Activated CD4-positive, alpha-beta T cell treated with anti-CD3 and anti-CD28 coated beads for 36 hours (primary cell): ENCODE results near the gene DHCR7. TPM values are rescaled to one million over a fixed set of nuclear protein-coding genes. Genes with fewer than 3 reads are reported as not detected.

Experiments used
- ATAC-seq: fragments of 200-7000 bp; cut with Tn5 transposase; one replicate; pipeline ENCODE4 v1.10.0; 2021; ENCODE audit warnings: mild to moderate bottlenecking, moderate library complexity
- CTCF ChIA-PET: fragments of 350-600 bp; sonication (Branson Sonifier 250); formaldehyde crosslinking; loops from one replicate; lab custom pipeline; 2021; ENCODE audit warnings: antibody characterized with exemption; lab: Charles Lee
- POLR2A ChIA-PET: fragments of 350-600 bp; sonication (Branson Sonifier 250); formaldehyde crosslinking; loops from one replicate; lab custom pipeline; 2021; ENCODE audit warnings: antibody characterized with exemption, inconsistent platforms; lab: Charles Lee
- DNase-seq: peaks from one replicate; pipeline ENCODE4 v3.0.0-alpha.2; 2020
- H3K27ac Mint-ChIP-seq: one replicate; pipeline ENCODE4 v1.8.0; 2021; ENCODE audit warnings: mixed read lengths
- H3K27me3 Mint-ChIP-seq: one replicate; pipeline ENCODE4 v1.8.0; 2021; ENCODE audit warnings: mixed read lengths
- H3K36me3 Mint-ChIP-seq: one replicate; pipeline ENCODE4 v1.8.0; 2021; ENCODE audit warnings: low read depth, mixed read lengths
- H3K4me1 Mint-ChIP-seq: one replicate; pipeline ENCODE4 v1.8.0; 2021; ENCODE audit warnings: mixed read lengths
- H3K4me3 Mint-ChIP-seq: one replicate; pipeline ENCODE4 v1.8.0; 2021; ENCODE audit warnings: mild to moderate bottlenecking, moderate library complexity, mixed read lengths
- H3K9me3 Mint-ChIP-seq: one replicate; pipeline ENCODE4 v1.8.0; 2021; ENCODE audit warnings: low read depth, mixed read lengths
- intact Hi-C, 2 experiments: fragments of 100-400 bp; cut with DNase I in 1 of 2; cut with micrococcal nuclease in 1 of 2; formaldehyde crosslinking; loops; one replicate each; pipeline versions ENCODE4 v1.14.2 to v1.15.1; 2022 to 2024; cut with DNase I, micrococcal nuclease
- microRNA-seq: library from miRNA; unstranded; fragments of <30 nt; microRNA quantifications from one replicate; pipeline ENCODE4 v1.2.0, GENCODE V29; 2021; ENCODE audit warnings: borderline replicate concordance
- total RNA-seq, 2 experiments: library from RNA; stranded (reverse); gene quantifications; one replicate each; pipeline ENCODE4 v1.2.3, GENCODE V29; 2021

DHCR7 gene
- total RNA-seq, 2 experiments from 2014 or later = 57.3 to 64.0 TPM

DNA sequence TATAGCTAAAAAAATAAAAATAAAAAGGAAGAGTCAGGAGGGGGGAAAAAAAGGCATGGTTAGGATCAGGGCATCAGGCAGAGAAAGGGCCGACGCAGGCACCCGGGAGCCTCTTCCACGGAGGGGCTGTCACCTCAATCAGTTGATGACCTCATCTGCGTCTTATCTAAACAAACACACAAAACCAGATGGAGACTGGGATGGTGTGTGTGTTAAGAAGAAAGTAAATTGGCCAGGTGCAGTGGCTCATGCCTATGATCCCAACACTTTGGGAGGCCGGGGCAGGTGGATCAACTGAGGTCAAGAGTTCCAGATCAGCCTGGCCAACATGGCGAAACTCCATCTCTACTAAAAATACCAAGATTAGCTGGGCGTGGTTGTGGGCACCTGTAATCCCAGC is 63.6 kb downstream of the DHCR7 start:
- ChIA-PET POLR2A (no interaction called here), CTCF (no interaction called here)
- intact Hi-C loops = no loop called here

More for the DNA sequence above, 63.6 kb downstream of the DHCR7 start:
- no peaks in the 10 kb centered on the region for H3K36me3 Mint-ChIP-seq
- no peaks in the 10 kb centered on the region for H3K9me3 Mint-ChIP-seq
- H3K27me3 Mint-ChIP-seq = peaks cover 12% of the 10 kb centered on the region
- no peak overlapping the region for H3K4me3 Mint-ChIP-seq
- H3K4me1 Mint-ChIP-seq = no peaks in the 10 kb centered on the region
- DNase-seq (no peak), ATAC-seq (no peak)
- H3K27ac Mint-ChIP-seq = no peak overlapping the region

Small RNA genes lying within 50 kb of the gene (microRNA-seq; reads per million reads assigned to microRNA genes)
- not detected for gene MIR6754

Other genes with a start within 250 kb of the DHCR7 start
- not detected for gene SHANK2, start 195.8 kb downstream of the DHCR7 start, total RNA-seq
- gene NADSYN1, start 4.8 kb upstream of the DHCR7 start, total RNA-seq = 10 to 100 TPM; 79.4 to 88.8 TPM
- gene KRTAP5-7, start 78.9 kb upstream of the DHCR7 start, total RNA-seq = under 1 TPM in 1 of 2 experiments, not detected in 1; 0.16 TPM
- gene KRTAP5-8, start 89.6 kb upstream of the DHCR7 start, total RNA-seq = not detected
- under 1 TPM in 1 of 2 experiments, not detected in 1; 0.21 TPM for gene KRTAP5-9, start 100.0 kb upstream of the DHCR7 start, total RNA-seq
- gene KRTAP5-10, start 117.2 kb upstream of the DHCR7 start, total RNA-seq = not detected
- gene KRTAP5-11, start 134.5 kb upstream of the DHCR7 start, total RNA-seq = not detected